ENCODE results near the gene OR51B4.
"Not testable (repeated sequence)": the region's sequence is repeated elsewhere in the genome, so short reads cannot be mapped to it uniquely, and the experiment has no call there.

Gene OR51B4

DNA sequence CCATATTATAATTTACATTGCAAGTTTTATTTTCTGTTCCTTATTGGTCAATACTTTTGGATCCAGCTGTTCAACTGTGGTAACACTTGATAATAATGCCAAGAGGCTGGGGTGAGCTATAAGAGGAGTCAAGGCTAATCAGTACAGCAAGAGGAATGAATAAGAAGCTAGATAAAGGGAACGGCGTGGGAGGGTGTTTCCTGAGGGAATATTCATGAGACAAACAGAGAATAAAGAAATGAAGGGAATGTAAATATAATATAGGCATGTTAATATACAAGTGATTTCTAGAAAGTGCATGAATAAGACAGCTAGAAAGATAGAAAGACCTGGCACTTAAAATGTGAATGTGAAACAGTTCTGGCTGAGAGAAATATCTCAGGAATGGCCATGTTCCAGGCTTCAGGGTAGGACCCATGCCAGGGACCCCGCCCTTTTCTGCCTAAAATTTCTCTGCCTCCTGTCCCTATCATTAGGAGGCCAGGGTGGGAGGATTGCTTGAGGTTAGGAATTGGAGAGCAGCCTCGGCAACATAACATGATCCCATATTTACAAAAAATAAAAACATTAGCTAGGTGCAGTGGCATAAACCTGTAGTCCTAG is 3.9 kb downstream of the OR51B4 start:
- FAIRE-seq (no peak), DNase-seq (ENCODE audit: insufficient read length, low spot score) (no peak)
- TF ChIP-seq POU2F2 (IDR thresholded peaks at IDR 0.05; ENCODE audit: low read depth, low read length) = no peak
- no peak for TF ChIP-seq PAX5 (IDR thresholded peaks at IDR 0.05; ENCODE audit: insufficient read depth, low read length, severe bottlenecking)
- no peak for TF ChIP-seq TAF1 (IDR thresholded peaks at IDR 0.05; ENCODE audit: low read depth, low read length)
- no peak for TF ChIP-seq POLR2A (IDR thresholded peaks at IDR 0.05; ENCODE audit: low read depth, low read length)
- no peak for TF ChIP-seq SPI1 (IDR thresholded peaks at IDR 0.05; ENCODE audit: low read depth, low read length)
- TF ChIP-seq POLR2AphosphoS5 (IDR thresholded peaks at IDR 0.05; ENCODE audit: low read depth, low read length) = no peak

DNA sequence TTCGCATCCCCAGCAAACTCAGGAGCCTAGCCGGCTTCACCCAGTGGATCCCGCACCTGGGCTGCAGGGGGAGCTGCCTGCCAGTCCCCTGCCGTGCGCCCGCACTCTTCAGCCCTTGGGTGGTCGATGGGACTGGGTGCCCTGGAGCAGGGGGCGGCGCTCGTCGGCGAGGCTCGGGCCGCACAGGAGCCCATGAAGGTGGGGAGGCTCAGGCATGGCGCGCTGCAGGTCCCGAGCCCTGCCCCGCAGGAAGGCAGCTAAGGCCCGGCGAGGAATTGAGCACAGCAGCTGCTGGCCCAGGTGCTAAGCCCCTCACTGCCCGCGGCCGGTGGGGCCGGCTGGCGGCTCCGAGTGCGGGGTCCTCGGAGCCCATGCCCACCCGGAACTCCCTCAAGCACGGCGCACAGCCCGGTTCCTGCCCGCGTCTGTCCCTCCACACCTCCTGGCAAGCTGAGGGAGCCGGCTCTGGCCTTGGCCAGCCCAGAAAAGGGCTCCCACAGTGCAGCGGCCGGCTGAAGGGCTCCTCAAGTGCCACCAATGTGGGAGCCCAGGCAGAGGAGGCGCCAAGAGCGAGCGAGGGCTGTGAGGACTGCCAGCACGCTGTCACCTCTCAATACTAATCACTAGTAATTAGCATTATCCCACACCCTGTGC is 7.3 kb downstream of the OR51B4 start:
- not testable (repeated sequence) for DNase-seq (ENCODE audit: insufficient read length, low spot score); FAIRE-seq

DNA sequence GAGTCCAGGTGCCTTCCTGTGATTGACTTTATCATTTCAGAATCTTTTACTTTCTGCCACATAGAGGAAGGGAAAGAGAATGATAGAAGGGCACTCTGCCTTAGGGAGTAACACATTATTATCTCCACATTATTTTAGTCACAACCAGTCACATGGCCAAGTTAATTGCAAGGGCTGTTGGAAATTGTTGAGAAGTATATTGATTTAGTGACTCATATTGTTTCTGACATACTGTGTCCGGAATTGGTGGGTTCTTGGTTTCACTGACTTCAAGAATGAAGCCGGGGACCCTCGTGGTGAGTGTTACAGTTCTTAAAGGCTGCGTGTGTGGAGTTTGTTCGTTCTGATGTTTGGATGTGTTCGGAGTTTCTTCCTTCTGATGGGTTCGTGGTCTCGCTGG is 8.7 kb downstream of the OR51B4 start:
- DNase-seq (ENCODE audit: insufficient read length, low spot score) = no peak
- FAIRE-seq = no peak
- TF ChIP-seq TAF1 (IDR thresholded peaks at IDR 0.05; ENCODE audit: low read depth, low read length) (no peak), SPI1 (IDR thresholded peaks at IDR 0.05; ENCODE audit: low read depth, low read length) (no peak), POU2F2 (IDR thresholded peaks at IDR 0.05; ENCODE audit: low read depth, low read length) (no peak)

DNA sequence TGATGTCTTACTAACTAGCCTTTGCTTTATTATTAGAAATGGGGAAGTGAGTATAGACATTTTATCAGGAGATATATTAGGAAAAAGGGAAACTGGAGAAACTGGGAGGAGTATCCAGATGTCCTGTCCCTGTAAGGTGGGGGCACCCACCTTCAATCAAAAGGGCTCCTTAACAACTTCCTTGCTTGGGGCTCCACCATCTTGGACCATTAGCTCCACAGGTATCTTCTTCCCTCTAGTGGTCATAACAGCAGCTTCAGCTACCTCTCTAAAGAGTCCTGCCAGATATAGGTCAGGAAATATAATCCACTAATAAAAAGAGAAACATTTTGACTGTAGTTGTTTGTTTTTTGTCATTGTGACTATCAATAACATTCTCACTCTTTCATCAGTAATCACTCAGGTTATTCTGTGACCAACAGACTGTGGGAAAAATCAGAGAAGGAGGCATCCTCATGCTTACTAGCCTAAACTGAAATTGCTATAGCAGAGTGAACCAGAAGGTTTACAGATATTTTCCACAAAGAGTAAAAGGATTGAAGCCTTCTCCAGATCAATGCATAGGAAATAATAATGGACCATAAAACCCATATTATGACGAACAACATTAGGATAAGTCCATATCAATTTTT is 10.4 kb downstream of the OR51B4 start:
- FAIRE-seq (no peak), DNase-seq (ENCODE audit: insufficient read length, low spot score) (peak; percentile 8)
- TF ChIP-seq SPI1 (IDR thresholded peaks at IDR 0.05; ENCODE audit: low read depth, low read length) (peak; percentile 39), TAF1 (IDR thresholded peaks at IDR 0.05; ENCODE audit: low read depth, low read length) (no peak), POLR2AphosphoS5 (IDR thresholded peaks at IDR 0.05; ENCODE audit: low read depth, low read length) (no peak), POLR2A (IDR thresholded peaks at IDR 0.05; ENCODE audit: low read depth, low read length) (no peak), POU2F2 (IDR thresholded peaks at IDR 0.05; ENCODE audit: low read depth, low read length) (no peak)

DNA sequence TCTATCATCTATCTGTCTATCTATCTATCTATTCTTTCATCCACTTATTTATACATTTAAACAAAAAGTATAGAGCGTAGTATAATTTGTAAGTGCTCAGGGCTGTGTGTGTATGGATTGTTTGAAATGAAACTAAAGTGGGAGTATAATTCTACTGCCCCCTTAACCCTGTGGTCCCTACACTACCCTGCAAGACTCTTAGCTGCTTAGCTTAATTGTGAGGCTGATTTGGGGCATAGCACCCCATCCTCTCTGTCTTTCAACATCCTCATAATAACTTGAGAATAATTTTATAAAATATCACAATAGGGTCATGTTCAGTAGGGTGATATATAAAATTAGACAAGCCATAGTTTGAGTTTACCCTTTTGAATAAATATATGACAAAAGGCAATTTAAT is 11.6 kb downstream of the OR51B4 start:
- no peak for DNase-seq (ENCODE audit: insufficient read length, low spot score)
- no peak for FAIRE-seq
- TF ChIP-seq PAX5 (IDR thresholded peaks at IDR 0.05; ENCODE audit: insufficient read depth, low read length, severe bottlenecking) (no peak), TAF1 (IDR thresholded peaks at IDR 0.05; ENCODE audit: low read depth, low read length) (no peak), POLR2AphosphoS5 (IDR thresholded peaks at IDR 0.05; ENCODE audit: low read depth, low read length) (no peak), SPI1 (IDR thresholded peaks at IDR 0.05; ENCODE audit: low read depth, low read length) (no peak), POU2F2 (IDR thresholded peaks at IDR 0.05; ENCODE audit: low read depth, low read length) (no peak), POLR2A (IDR thresholded peaks at IDR 0.05; ENCODE audit: low read depth, low read length) (no peak)

DNA sequence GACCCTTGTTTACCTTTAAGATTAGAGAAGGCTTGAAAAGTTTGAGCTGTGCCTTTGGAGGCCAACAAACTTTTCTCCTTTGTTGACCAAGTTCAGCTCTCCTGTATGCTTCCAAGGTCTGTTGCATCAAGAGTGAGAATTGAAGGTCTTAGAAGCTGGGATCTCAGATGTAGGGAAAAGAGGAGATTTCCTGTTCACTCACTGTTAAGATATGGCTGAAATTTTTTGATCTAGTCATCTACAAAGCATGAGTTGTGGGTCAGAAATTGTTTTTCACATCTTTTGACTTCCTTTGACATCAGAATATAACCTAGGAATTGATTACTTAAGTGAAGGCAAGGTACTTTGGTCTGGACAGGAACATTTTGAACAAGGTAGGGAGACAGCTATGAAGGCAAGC is 12.1 kb downstream of the OR51B4 start:
- FAIRE-seq = no peak
- no peak for DNase-seq (ENCODE audit: insufficient read length, low spot score)
- TF ChIP-seq PAX5 (IDR thresholded peaks at IDR 0.05; ENCODE audit: insufficient read depth, low read length, severe bottlenecking) (no peak), TAF1 (IDR thresholded peaks at IDR 0.05; ENCODE audit: low read depth, low read length) (no peak), SPI1 (IDR thresholded peaks at IDR 0.05; ENCODE audit: low read depth, low read length) (no peak), POLR2A (IDR thresholded peaks at IDR 0.05; ENCODE audit: low read depth, low read length) (no peak), POU2F2 (IDR thresholded peaks at IDR 0.05; ENCODE audit: low read depth, low read length) (no peak), POLR2AphosphoS5 (IDR thresholded peaks at IDR 0.05; ENCODE audit: low read depth, low read length) (no peak)

DNA sequence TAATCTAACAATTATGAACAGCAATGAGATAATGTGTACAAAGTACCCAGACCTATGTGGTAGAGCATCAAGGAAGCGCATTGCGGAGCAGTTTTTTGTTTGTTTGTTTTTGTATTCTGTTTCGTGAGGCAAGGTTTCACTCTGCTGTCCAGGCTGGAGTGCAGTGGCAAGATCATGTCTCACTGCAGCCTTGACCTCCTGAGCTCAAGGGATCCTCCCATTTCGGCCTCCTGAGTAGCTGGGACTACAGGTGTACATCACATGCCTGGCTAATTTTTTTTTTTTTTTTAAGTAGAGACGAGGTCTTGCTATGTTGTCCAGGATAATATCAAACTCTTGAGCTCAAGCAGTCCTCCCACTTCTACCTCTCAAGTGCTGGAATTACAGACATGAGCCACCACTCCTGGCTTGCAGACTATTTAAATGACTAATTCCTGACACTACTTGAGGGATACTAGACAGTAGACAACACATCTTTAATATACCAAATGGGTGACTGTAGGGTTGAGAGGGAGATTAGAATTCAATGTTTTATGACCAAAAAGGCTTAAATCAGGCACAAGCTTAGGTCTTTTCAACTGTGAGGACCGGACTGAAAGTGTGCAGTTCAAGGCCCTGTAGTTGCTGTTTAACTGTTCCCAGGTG is 12.7 kb downstream of the OR51B4 start:
- FAIRE-seq (no peak), DNase-seq (ENCODE audit: insufficient read length, low spot score) (no peak)
- TF ChIP-seq POLR2AphosphoS5 (IDR thresholded peaks at IDR 0.05; ENCODE audit: low read depth, low read length) (no peak), SPI1 (IDR thresholded peaks at IDR 0.05; ENCODE audit: low read depth, low read length) (no peak), POLR2A (IDR thresholded peaks at IDR 0.05; ENCODE audit: low read depth, low read length) (no peak), POU2F2 (IDR thresholded peaks at IDR 0.05; ENCODE audit: low read depth, low read length) (no peak), TAF1 (IDR thresholded peaks at IDR 0.05; ENCODE audit: low read depth, low read length) (no peak), PAX5 (IDR thresholded peaks at IDR 0.05; ENCODE audit: insufficient read depth, low read length, severe bottlenecking) (no peak)

DNA sequence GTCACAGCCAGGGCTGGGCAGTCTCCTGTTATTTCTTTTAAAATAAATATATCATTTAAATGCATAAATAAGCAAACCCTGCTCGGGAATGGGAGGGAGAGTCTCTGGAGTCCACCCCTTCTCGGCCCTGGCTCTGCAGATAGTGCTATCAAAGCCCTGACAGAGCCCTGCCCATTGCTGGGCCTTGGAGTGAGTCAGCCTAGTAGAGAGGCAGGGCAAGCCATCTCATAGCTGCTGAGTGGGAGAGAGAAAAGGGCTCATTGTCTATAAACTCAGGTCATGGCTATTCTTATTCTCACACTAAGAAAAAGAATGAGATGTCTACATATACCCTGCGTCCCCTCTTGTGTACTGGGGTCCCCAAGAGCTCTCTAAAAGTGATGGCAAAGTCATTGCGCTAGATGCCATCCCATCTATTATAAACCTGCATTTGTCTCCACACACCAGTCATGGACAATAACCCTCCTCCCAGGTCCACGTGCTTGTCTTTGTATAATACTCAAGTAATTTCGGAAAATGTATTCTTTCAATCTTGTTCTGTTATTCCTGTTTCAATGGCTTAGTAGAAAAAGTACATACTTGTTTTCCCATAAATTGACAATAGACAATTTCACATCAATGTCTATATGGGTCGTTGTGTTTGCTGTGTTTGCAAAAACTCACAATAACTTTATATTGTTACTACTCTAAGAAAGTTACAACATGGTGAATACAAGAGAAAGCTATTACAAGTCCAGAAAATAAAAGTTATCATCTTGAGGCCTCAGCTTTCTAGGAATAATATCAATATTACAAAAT is 13.4 kb downstream of the OR51B4 start:
- TF ChIP-seq TAF1 (IDR thresholded peaks at IDR 0.05; ENCODE audit: low read depth, low read length) = no peak
- TF ChIP-seq POU2F2 (IDR thresholded peaks at IDR 0.05; ENCODE audit: low read depth, low read length) = no peak
- no peak for TF ChIP-seq POLR2A (IDR thresholded peaks at IDR 0.05; ENCODE audit: low read depth, low read length)
- TF ChIP-seq PAX5 (IDR thresholded peaks at IDR 0.05; ENCODE audit: insufficient read depth, low read length, severe bottlenecking) = no peak
- no peak for TF ChIP-seq SPI1 (IDR thresholded peaks at IDR 0.05; ENCODE audit: low read depth, low read length)
- TF ChIP-seq POLR2AphosphoS5 (IDR thresholded peaks at IDR 0.05; ENCODE audit: low read depth, low read length) = no peak
- FAIRE-seq (no peak), DNase-seq (ENCODE audit: insufficient read length, low spot score) (no peak)

DNA sequence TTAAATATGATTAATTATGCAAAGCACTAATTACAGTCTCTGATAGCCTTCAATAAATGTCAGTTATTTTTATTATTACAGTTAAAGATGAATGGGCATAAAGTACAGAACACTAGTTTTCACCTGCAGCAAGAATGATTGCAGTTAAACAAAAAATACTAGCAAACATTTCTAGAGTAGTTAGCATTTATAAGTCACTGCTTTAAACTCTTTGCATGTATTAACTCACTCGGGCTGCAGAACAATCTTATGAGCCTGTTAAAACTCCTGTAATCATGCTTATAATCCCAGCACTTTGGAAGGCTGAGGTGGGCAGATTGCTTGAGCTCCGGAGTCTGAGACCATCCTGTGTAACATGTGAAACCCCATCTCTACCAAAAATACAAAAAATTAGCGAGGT is 14.8 kb downstream of the OR51B4 start:
- FAIRE-seq = no peak
- no peak for TF ChIP-seq PAX5 (IDR thresholded peaks at IDR 0.05; ENCODE audit: insufficient read depth, low read length, severe bottlenecking)
- no peak for TF ChIP-seq POLR2AphosphoS5 (IDR thresholded peaks at IDR 0.05; ENCODE audit: low read depth, low read length)

More for the DNA sequence above, 14.8 kb downstream of the OR51B4 start:
- DNase-seq (ENCODE audit: insufficient read length, low spot score) = no peak
